Measurements from ENCODE around the gene RBM15. TPM values are rescaled to one million over a fixed set of nuclear protein-coding genes. Genes with fewer than 3 reads are reported as not detected.

RBM15 gene
- total and polyA plus RNA-seq, 2 of the 13 experiments (the other 11 are each of a cell fraction or from before 2014, with no cell fraction given): 13.5 to 36.4 TPM

GRCh38 chr1:110339407-110340206 is 430 bp downstream of the RBM15 start (continued):
- no peak for TF ChIP-seq ZNF382 (CRISPR knock-in tag; IDR thresholded peaks at IDR 0.05; ENCODE audit: borderline replicate concordance)
- no peak for TF ChIP-seq NFE2L1 (CRISPR knock-in tag; IDR thresholded peaks at IDR 0.05; ENCODE audit: borderline replicate concordance)
- TF ChIP-seq, protein P1, sequence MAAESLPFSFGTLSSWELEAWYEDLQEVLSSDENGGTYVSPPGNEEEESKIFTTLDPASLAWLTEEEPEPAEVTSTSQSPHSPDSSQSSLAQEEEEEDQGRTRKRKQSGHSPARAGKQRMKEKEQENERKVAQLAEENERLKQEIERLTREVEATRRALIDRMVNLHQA (CRISPR knock-in tag; IDR thresholded peaks at IDR 0.05): no peak
- no peak for TF ChIP-seq WIZ (CRISPR knock-in tag; IDR thresholded peaks at IDR 0.05)
- 0 out of 2 replicates have a peak, but pooled peaks have one; percentile 15 for TF ChIP-seq GATA4 (IDR thresholded peaks at IDR 0.05; ENCODE audit: borderline replicate concordance, low read depth)
- no peak for TF ChIP-seq CHD4 (IDR thresholded peaks at IDR 0.05; ENCODE audit: borderline replicate concordance, low read length)
- TF ChIP-seq ARHGAP35 (CRISPR knock-in tag; IDR thresholded peaks at IDR 0.05; ENCODE audit: borderline replicate concordance): peak; percentile 60; the same call in 1 of the 2 replicates
- no peak for TF ChIP-seq ZNF660 (CRISPR knock-in tag; IDR thresholded peaks at IDR 0.05; ENCODE audit: borderline replicate concordance, low read depth)
- TF ChIP-seq KLF9 (CRISPR knock-in tag; IDR thresholded peaks at IDR 0.05; ENCODE audit: low read depth): no peak; the same call in 1 of the 2 replicates
- TF ChIP-seq, protein P2, sequence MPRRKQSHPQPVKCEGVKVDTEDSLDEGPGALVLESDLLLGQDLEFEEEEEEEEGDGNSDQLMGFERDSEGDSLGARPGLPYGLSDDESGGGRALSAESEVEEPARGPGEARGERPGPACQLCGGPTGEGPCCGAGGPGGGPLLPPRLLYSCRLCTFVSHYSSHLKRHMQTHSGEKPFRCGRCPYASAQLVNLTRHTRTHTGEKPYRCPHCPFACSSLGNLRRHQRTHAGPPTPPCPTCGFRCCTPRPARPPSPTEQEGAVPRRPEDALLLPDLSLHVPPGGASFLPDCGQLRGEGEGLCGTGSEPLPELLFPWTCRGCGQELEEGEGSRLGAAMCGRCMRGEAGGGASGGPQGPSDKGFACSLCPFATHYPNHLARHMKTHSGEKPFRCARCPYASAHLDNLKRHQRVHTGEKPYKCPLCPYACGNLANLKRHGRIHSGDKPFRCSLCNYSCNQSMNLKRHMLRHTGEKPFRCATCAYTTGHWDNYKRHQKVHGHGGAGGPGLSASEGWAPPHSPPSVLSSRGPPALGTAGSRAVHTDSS (CRISPR knock-in tag; conservative IDR thresholded peaks at IDR 0.05): no peak
- TF ChIP-seq, protein P3, sequence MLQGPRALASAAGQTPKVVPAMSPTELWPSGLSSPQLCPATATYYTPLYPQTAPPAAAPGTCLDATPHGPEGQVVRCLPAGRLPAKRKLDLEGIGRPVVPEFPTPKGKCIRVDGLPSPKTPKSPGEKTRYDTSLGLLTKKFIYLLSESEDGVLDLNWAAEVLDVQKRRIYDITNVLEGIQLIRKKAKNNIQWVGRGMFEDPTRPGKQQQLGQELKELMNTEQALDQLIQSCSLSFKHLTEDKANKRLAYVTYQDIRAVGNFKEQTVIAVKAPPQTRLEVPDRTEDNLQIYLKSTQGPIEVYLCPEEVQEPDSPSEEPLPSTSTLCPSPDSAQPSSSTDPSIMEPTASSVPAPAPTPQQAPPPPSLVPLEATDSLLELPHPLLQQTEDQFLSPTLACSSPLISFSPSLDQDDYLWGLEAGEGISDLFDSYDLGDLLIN (CRISPR knock-in tag; IDR thresholded peaks at IDR 0.05; ENCODE audit: borderline replicate concordance): peak; percentile 34; the same call in 1 of the 2 replicates
- TF ChIP-seq ZNF703 (CRISPR knock-in tag; IDR thresholded peaks at IDR 0.05; ENCODE audit: borderline replicate concordance): peak; percentile 51; the same call in 1 of the 2 replicates
- no peak; the same call in 1 of the 2 replicates for TF ChIP-seq ZBTB3 (CRISPR knock-in tag; IDR thresholded peaks at IDR 0.05; ENCODE audit: borderline replicate concordance, low read depth)
- 0 out of 2 replicates have a peak, but pooled peaks have one; percentile 17 for TF ChIP-seq MED13 (CRISPR knock-in tag; IDR thresholded peaks at IDR 0.05)
- TF ChIP-seq ZNF547 (CRISPR knock-in tag; IDR thresholded peaks at IDR 0.05): no peak; the same call in 1 of the 2 replicates
- TF ChIP-seq MXD4 (CRISPR knock-in tag; IDR thresholded peaks at IDR 0.05): no peak
- TF ChIP-seq ZBTB34 (CRISPR knock-in tag; IDR thresholded peaks at IDR 0.05): no peak
- 0 out of 2 replicates have a peak, but pooled peaks have one; percentile 8 for TF ChIP-seq ATF3 (CRISPR knock-in tag; IDR thresholded peaks at IDR 0.05)
- no peak for TF ChIP-seq CREB1 (IDR thresholded peaks at IDR 0.05)
- no peak for TF ChIP-seq CREB1 (CRISPR knock-in tag; IDR thresholded peaks at IDR 0.05)
- no peak; the same call in 1 of the 2 replicates for TF ChIP-seq NR2F2 (IDR thresholded peaks at IDR 0.05; ENCODE audit: borderline replicate concordance, low read depth)
- TF ChIP-seq ZNF644 (CRISPR knock-in tag; IDR thresholded peaks at IDR 0.05; ENCODE audit: low read depth): no peak
- TF ChIP-seq ZC3H4 (CRISPR knock-in tag; IDR thresholded peaks at IDR 0.05; ENCODE audit: borderline replicate concordance): no peak

Data from HepG2 (cell line).